Smooth muscle cell (in vitro differentiated cells): ENCODE data around the gene SH2D4B. TPM values are rescaled to one million over a fixed set of nuclear protein-coding genes. Genes with fewer than 3 reads are reported as not detected.

Experiments used
- DNase-seq: peaks from one replicate; lab custom pipeline; 2025; ENCODE audit not compliant: unreplicated experiment; lab: John Stamatoyannopoulos, UW
- H2AFZ ChIP-seq: fragments of 200-600 bp; sonication (generic); 2 replicates; pipeline ENCODE4 v1.6.0; 2016; ENCODE audit warnings: antibody characterized with exemption, low read depth, mild to moderate bottlenecking
- H3F3A ChIP-seq: fragments of 200-600 bp; sonication (generic); 2 replicates; pipeline ENCODE4 v1.6.0; 2017; ENCODE audit warnings: antibody characterized with exemption, low read depth
- H3K27ac ChIP-seq: fragments of 200-600 bp; sonication (generic); 2 replicates; pipeline ENCODE4 v1.5.1; 2016; ENCODE audit warnings: low read depth, mild to moderate bottlenecking
- H3K27me3 ChIP-seq: fragments of 200-600 bp; sonication (generic); 2 replicates; pipeline ENCODE4 v1.6.1; 2016; ENCODE audit warnings: low read depth, mild to moderate bottlenecking
- H3K36me3 ChIP-seq: fragments of 200-600 bp; sonication (generic); 2 replicates; pipeline ENCODE4 v1.5.1; 2016; ENCODE audit warnings: low read depth
- H3K4me1 ChIP-seq: fragments of 200-600 bp; sonication (generic); 2 replicates; pipeline ENCODE4 v1.5.1; 2016; ENCODE audit warnings: low read depth
- H3K4me2 ChIP-seq: fragments of 200-600 bp; sonication (generic); 2 replicates; pipeline ENCODE4 v1.6.0; 2016; ENCODE audit warnings: mild to moderate bottlenecking
- H3K4me3 ChIP-seq: fragments of 200-600 bp; sonication (generic); 2 replicates; pipeline ENCODE4 v1.5.1; 2016; ENCODE audit warnings: mild to moderate bottlenecking
- H3K79me2 ChIP-seq: fragments of 200-600 bp; sonication (generic); 2 replicates; pipeline ENCODE4 v1.6.0; 2016; ENCODE audit warnings: low read depth, mild to moderate bottlenecking
- H3K9ac ChIP-seq: fragments of 200-600 bp; sonication (generic); 2 replicates; pipeline ENCODE4 v1.6.0; 2016; ENCODE audit warnings: low read depth
- H3K9me3 ChIP-seq: fragments of 200-600 bp; sonication (generic); replicated peaks from 2 replicates; pipeline ENCODE4 v1.5.1; 2016; ENCODE audit warnings: low read depth
- H4K20me1 ChIP-seq: fragments of 200-600 bp; sonication (generic); 2 replicates; pipeline ENCODE4 v1.6.0; 2016; ENCODE audit warnings: low read depth
- CTCF ChIP-seq: fragments of 200-600 bp; sonication (generic); IDR thresholded peaks from 2 replicates; pipeline ENCODE4 v1.5.1; 2017; ENCODE audit warnings: borderline replicate concordance, mild to moderate bottlenecking, antibody characterized with exemption; ENCODE audit not compliant: insufficient read depth, poor library complexity, severe bottlenecking
- WGBS: methylation state at CpG from one replicate; pipeline ENCODE4 v1.1.7; 2016; ENCODE audit warnings: low lambda C conversion rate; 5-methylcytosine and 5-hydroxymethylcytosine counted together
- polyA plus RNA-seq: library from polyadenylated mRNA; unstranded; fragments of >200 nt; fragmentation: Nextera tagmentation; extraction: Ambion mirVana; gene quantifications from 2 replicates; pipeline ENCODE4 v1.2.1, GENCODE V29; 2016
- total RNA-seq: library from RNA; depleted of rRNA; stranded (reverse); fragments of >200 nt; gene quantifications from 2 replicates; pipeline ENCODE4 v1.2.3, GENCODE V29; 2014

The SH2D4B gene
- total and polyA plus RNA-seq, 2 experiments from 2014 or later, result 0.13 TPM; not detected in 1

- no peak for TF ChIP-seq CTCF
- no peaks in the 10 kb centered on the region for H3K4me1 ChIP-seq
- no peak overlapping the region for H3K9ac ChIP-seq
- no peaks in the 10 kb centered on the region for H3K9me3 ChIP-seq
- no peak overlapping the region for H3K4me2 ChIP-seq
- H2AFZ ChIP-seq, result no peak overlapping the region
- no peak for DNase-seq
- H3K27me3 ChIP-seq, result no peaks in the 10 kb centered on the region
- 92% methylated on average over 5 of the region's 5 CpGs for WGBS
- no peak overlapping the region for H3K4me3 ChIP-seq
- H3F3A ChIP-seq, result no peaks in the 10 kb centered on the region
- no peaks in the 10 kb centered on the region for H4K20me1 ChIP-seq
- H3K79me2 ChIP-seq, result no peaks in the 10 kb centered on the region
- H3K27ac ChIP-seq, result no peak overlapping the region
- no peaks in the 10 kb centered on the region for H3K36me3 ChIP-seq
These were observed 77.1 kb downstream of the SH2D4B start for GRCh38 chr10:80614576-80615416.

GRCh38 chr10:80617807-80618206 is 80.1 kb downstream of the SH2D4B start:
- no peaks in the 10 kb centered on the region for H3K36me3 ChIP-seq
- no peak overlapping the region for H3K4me3 ChIP-seq
- no peaks in the 10 kb centered on the region for H3K79me2 ChIP-seq
- H3F3A ChIP-seq, result no peaks in the 10 kb centered on the region
- H3K27me3 ChIP-seq, result no peaks in the 10 kb centered on the region
- no peak for DNase-seq
- H3K9ac ChIP-seq, result no peak overlapping the region
- no peak overlapping the region for H2AFZ ChIP-seq
- WGBS, result 97% methylated on average over 3 of the region's 3 CpGs
- no peaks in the 10 kb centered on the region for H3K9me3 ChIP-seq
- no peaks in the 10 kb centered on the region for H4K20me1 ChIP-seq
- H3K27ac ChIP-seq, result no peak overlapping the region
- H3K4me2 ChIP-seq, result no peak overlapping the region
- H3K4me1 ChIP-seq, result no peaks in the 10 kb centered on the region
- TF ChIP-seq CTCF, result no peak

DNA sequence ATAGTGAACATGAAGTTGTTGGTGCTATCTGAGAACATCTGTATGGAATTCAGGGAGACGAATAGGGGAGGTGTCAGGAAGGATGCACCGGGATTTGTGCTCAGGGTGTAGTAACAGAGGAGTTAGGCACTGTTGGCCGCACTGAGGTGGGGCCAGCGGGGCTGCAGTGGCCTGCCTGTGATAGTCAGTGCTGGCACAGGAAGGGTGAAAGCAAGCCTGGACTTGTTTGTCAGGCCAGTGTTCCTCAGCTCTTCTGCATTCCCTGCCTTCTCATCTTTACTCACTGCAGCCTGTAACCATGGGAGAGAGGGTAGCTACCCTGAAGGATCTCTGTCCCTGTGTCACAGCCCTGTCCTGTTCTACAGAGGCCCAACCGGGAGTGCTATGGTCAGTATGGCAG is 81.3 kb downstream of the SH2D4B start:
- no peak for DNase-seq
- no peaks in the 10 kb centered on the region for H3K4me1 ChIP-seq
- H3K9ac ChIP-seq, result no peak overlapping the region
- H3K9me3 ChIP-seq, result no peaks in the 10 kb centered on the region
- no peaks in the 10 kb centered on the region for H4K20me1 ChIP-seq
- no peak overlapping the region for H3K4me3 ChIP-seq
- no peaks in the 10 kb centered on the region for H3K36me3 ChIP-seq
- no peak overlapping the region for H2AFZ ChIP-seq
- H3K4me2 ChIP-seq, result no peak overlapping the region
- 95% methylated on average over 5 of the region's 5 CpGs for WGBS
- H3K79me2 ChIP-seq, result no peaks in the 10 kb centered on the region
- H3F3A ChIP-seq, result no peaks in the 10 kb centered on the region
- TF ChIP-seq CTCF, result no peak
- no peak overlapping the region for H3K27ac ChIP-seq
- no peaks in the 10 kb centered on the region for H3K27me3 ChIP-seq

DNA sequence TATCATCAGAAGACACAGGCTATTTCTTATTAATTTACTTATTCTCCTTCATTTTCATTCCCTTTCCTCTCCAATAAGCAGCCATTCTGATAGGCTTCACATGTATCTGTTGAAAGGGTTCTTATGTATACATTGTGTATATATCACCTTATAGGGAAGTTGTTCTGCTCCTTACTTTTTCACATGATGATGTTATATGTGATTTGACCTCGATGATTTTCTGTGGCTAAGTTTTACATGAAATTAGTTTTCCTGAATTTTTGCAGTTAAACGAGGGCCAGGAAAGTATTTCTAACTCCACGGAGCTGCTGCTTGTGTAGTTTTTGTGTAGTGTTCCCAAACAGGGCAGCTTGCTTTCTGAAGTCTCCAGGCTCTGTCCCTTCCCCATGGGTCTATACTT is 84.5 kb downstream of the SH2D4B start:
- no peak for DNase-seq
- WGBS, result 75% methylated on average over 3 of the region's 3 CpGs
- H3K4me2 ChIP-seq, result no peak overlapping the region

More for the DNA sequence above, 84.5 kb downstream of the SH2D4B start:
- Histone ChIP-seq H3K79me2 (no peaks in the 10 kb centered on the region), H3K4me1 (no peaks in the 10 kb centered on the region), H3K4me3 (no peak overlapping the region), H3K27ac (no peak overlapping the region), H3K9me3 (no peaks in the 10 kb centered on the region), H3K36me3 (no peaks in the 10 kb centered on the region), H2AFZ (no peak overlapping the region), H3K27me3 (no peaks in the 10 kb centered on the region), H3K9ac (no peak overlapping the region), H3F3A (no peaks in the 10 kb centered on the region), H4K20me1 (no peaks in the 10 kb centered on the region)
- no peak for TF ChIP-seq CTCF
